NOMO-1 treated with DMSO at 0.1 percent for 48 hours (cell line): ENCODE data around the gene ZNF618.

ENCODE experiments used
- DNase-seq: peaks from one replicate; lab custom pipeline; 2025; ENCODE audit not compliant: unreplicated experiment; lab: John Stamatoyannopoulos, UW

ZNF618 gene

DNA sequence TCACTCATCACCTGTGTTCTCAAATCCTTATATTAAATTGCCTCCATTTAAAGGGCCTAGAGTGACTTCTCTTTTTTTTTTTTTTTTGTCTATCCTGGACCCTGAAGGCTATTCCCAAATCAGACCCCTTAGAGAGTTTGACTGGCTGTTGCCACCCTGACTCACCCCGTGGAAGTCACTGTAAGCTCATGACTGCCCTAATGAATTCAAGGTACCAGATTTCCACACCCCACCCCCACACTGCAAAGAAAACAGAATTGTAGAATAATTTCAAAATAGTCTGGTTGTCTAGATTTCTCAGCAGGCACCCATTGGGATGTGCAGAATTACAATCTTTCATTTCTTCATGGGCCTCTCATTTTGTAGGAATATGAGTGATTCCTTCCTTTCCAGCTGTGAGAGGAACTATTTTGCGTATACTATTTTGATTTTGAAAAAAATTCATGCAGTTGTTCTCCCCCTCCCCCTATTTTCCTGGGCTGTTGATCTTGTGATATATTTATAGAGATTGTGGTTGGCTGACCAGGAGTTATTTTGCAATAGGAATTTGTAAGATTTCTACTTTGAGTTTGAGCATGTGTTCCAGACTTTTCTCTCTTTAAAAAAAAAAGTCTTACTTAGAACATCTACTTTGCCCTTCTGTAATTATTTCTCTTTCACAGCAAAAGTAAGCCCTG is 79.1 kb downstream of the ZNF618 start:
- DNase-seq: peak; percentile 64

DNA sequence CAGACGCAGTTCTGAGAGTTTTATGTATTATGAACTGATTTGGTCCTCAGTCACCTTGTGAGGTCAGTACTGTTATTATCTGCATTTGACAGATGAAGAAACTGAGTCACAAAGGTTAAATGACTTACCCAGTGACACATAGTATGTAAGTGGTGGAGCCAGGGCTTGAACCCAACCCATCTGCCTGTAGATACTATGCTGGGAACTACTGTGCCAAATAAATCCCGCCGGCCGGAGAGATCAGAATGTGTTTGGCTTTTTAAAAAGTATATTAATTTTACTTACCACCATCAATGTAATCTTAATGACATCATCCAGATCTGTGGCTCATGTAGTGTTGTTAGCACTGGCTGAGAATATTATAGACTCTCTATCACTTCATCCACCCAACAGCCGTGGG is 80.8 kb downstream of the ZNF618 start:
- DNase-seq: no peak

DNA sequence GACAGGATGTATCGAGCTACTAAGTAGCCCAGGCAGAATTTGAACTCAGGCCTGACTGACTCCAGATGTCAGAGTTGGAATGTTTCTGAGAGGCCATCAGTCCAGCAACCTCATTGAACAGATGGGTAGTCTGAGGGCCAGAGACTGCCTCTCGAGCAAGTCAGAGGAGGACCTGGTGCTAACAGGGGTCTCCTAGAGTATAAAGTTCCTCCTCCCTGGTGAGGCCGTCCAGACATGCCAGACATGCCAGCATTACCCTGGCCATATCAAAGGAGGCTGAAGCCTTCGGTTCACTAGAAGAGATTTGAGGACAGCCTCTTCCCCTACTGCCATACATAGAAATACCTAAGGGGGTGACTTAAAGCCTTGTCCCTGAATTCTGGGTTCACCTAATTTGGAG is 81.2 kb downstream of the ZNF618 start:
- DNase-seq: no peak

DNA sequence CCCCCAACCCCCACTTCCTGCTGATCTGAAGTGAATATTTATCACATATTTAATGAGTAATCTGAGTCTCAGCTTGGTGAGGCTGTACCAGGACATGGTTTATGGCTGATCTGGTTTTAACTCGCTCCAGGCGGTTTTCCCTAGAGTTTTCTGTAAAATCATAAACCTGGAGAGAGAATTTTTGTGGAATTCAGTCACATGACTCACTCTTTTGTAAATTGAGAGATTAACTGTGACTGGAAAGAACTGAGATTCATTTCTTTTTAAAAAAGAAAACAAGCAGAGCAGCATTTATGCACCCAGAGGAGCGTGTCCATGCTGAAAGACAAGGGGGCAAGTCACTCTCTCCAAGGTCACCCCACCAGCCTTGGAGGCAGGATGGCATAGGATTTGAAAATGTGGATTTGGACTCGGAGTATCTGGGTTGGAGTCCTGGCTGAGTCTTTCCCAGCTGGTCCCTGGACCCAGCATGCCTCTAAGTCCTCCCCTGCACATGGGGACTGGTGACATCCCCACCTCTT is 81.8 kb downstream of the ZNF618 start:
- no peak for DNase-seq

DNA sequence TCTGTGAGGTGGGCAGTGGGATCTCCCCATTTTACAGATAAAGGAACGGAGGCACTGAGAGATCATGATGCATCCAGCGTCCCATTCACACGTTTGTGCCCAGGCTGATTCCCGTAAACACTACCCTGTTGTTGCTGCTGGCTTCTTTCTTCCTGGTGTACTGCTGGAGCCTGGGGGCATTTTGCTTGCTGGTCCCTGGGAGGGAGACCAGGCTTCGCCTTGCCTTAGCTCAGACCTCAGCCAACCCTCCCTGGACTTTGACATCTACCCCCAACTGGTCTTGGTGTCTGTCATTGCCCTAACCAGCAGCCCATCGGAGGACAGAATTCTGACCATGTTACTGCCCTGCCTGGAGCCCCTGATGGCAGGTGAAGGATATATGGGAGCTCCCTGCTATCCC is 82.4 kb downstream of the ZNF618 start:
- no peak for DNase-seq

DNA sequence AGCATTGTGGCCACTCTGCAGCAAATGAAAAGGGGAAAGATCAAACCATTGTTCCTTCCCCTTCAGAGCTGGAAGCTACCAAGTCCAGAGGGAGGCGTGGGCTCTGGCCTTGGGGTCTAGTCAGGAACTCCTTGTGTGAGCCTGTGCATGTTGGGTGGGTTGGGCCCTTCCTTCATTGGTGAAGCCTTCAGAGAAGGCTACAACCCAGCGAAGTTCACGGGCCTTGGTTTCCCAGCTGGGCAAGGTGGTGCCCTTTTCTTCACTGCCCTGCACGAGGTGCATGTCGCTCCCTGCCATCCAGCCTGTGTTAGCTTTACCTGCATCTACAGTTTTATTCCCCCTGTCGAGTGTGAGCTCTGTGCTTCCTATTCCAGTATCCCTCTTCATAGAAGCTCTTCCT is 84.7 kb downstream of the ZNF618 start:
- DNase-seq: no peak

DNA sequence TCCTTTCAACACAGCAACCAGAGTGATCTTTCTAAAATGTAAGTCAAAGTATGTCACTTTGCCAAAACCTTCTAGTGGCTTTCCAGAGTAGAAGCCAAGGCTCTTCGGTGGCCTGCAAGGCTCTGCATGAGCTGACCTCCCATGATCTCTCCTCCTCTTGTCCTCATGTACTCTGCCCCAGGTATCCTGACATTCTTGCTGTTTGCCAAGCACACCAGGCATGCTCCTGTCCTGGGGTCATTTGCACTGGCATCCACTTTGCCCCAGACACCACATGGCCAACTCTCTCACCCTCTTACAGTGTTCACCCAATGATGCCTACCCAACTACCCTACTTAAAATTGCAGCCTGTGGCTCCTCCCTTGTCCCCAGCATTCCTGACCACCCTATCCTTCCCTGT is 86.3 kb downstream of the ZNF618 start:
- DNase-seq: no peak

DNA sequence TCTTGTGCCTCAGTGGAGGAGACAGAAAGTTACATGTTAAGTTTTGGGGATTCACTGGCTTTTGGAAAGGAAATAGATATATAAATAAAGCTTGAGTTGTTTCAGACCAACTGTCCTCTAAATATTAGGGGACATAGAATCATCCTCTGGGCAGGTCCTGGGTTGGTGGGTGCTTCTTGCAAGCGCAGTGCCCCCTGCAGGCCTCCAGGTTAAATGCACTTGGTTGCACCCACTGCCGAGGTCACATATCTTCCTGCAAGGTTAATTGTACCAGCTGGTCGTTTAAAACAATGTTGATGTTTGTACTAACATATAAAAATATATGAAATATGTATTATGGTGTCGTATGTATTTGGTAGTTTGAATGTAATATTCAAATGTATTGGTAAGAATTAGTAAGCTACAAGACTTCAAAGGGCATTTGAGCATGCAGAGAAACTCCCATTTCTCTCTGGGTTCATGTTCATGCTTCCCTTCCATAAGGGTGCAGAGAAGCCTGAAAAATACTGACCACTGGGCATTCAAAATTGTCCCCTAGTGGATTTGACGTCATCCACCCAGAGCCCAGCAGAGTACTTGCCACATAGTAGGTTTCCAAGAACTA is 87.0 kb downstream of the ZNF618 start:
- peak; percentile 50 for DNase-seq

DNA sequence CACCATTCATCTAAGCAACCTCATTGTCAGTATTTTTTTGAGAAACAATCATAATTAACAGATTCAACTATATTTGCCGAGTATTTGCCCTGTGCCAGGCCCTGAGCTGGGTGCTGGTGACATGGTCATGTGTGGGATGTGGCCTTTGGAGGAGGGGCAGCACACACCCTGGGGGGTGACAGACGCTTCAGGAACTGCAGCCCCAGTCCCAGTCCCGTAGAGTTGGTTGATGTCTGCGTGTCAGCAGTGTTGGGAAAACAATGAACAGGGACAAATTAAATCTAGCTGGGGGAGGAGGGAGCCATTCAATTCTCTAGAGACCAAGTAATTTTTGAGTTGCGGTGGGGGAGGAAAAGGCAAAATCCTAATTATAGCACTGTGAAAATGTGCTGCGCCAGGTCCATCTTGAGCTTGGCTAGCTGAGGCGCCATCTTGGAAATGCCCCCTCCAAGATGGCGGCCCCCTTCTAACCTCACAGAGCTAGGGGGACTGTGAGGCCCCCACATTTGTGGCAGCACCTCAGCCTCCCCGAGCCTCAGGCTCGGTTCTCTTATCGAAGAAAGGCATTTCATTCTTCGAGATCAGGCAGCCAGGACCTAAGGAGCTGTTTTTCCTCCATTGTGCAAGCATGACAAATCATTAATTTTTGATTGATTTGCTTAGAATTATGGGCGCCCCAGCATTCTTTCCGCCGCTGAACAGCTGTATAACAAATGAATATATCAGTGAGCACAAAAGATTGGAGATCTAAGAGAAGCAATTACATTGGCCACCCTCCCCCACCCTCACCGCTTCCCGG is 87.8 kb downstream of the ZNF618 start:
- DNase-seq: no peak

DNA sequence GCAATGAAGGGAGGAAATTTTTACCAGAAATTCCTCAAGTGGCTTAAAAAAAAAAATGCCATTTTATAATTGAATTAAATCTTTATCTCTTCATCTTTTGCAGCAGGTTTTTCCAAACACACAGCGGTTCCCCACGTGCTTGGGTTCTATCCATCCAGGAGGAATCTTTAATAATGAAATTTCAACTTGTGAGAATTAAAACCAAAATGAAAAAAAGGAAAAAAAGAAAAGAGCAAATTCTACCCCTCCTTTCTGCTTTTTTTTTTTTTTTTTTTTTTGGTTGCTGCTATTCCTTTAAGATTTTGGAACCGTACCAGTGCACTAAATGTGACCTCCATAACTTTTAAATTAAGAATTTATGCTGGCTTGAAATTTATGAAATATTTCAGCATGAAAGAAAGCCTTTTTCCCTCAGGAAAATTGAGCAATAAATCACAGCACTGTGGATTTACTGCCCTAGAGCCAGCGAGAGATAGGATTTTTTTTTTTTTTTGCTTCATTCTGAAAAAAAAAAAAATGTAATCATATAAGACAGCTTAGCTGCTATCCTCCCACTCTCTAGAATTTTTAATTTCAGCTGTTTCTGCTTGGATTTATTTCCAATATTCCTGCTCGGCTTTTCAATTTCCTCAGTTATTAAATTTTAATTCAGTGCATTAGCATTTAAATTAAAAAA is 88.5 kb downstream of the ZNF618 start:
- DNase-seq: no peak

DNA sequence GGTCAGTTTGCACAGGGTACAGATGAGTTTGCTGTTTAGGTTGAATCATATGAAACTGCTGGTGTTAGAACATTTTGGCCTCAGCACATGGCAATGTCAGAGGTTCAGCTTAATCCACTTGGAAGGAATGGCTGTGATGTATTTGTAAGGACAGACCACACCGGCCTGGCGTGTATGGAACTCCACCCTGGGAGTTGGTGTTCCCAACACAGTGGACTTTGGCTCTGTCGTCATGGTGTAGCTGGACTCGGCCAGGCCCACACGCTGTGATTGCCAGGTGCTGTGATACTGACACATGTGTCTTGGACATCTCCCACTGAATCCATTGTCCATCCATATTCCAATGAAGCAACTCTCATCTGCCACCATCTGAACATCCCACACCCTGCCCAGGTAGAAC is 90.3 kb downstream of the ZNF618 start:
- DNase-seq: no peak

DNA sequence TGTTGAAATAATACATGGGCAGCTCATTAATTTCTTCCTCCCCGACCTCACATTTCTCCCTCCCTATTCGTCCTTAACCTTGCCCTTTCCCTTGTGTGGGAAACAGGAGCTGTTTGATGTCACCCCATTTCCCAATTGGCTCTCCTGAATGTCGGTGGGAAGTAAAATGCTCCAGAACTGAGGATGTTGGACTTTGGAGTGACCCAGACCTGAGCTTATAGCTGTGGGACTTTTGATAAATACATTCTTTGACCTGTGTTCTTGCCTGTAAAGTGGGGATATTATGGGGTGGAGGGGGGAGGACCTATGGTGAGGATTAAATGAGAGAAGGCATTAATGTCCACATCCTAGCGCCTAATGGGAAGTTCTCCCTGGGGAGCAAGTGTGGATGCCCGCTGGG is 91.3 kb downstream of the ZNF618 start:
- no peak for DNase-seq

DNA sequence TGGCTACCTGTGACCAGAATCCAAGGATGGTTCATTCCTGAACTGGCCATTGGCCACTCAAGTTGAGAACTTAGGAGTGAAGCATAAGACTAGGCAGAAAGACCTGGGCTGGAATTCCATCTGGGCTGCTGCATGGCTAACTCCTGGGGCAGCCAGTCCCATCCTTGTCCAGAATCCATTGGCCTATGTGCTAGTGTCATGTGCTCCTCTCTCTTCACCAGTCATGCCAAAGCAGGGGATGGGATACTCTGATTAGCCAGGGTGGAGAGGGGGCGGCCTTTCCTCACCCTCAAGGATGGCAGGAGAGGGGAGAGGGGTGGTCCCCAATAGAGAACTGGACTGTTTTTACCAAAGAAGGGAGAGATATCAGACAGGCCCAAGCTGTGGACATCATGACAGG is 93.2 kb downstream of the ZNF618 start:
- no peak for DNase-seq

DNA sequence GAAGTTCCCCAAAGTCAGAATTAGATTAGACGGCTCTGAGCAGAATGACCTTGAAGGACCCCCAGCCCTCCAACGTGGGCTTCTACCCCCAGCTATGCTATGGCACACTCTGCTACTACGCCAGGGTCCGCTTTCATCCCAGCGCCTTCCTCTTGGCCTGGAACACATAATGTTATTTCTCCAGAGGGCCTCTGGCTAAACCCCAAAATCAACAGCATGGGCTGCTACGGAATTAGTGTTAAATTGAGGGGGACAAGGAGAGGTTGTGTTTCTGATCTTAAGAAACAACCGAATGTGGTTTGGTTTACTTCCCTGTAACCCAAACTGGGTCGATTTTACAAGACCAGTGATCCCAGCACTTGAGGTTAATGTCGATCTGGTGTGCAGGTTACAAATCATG is 97.1 kb downstream of the ZNF618 start:
- no peak for DNase-seq

DNA sequence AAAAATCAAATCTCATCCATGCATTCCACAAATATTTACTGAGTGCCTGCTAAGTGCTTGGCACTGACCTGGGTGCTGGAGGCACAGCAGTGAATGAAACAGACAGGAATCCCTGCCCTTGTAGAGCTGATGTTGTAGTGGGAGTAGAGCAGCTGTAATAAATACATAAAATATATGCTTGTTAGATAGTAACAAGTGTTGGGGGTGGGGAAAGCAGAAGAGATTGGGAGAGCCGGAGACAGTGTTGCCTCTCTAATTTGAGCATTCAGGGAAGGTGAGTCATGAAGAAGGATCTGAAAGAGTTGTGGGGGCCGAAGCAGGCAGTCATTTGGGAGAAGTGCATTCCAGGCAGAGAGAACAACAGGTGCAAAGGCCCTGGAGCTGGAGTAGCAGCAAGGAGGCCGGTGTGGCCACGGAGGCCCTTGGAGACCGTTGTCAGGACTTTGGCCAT is 97.9 kb downstream of the ZNF618 start:
- DNase-seq: no peak

DNA sequence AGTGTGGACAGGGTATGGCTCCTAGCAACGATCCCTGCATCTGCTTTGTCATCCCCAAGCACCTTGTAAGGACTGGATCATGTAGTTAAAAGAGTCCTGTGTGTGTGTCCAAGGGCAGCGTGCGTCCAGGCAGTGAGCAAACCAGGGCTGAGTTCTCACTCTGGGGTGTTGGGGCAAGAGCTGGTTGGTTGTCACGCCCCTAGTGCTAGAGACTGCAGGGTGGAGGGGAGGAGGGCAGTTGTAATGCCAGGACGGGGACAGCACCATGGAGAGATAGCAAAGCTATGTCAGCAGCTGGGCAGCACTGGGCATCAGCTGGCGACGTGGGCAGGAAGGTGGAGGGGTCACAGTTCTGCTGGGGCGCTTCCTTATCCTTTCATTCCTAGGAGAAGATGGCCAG is 100.8 kb downstream of the ZNF618 start:
- no peak for DNase-seq

DNA sequence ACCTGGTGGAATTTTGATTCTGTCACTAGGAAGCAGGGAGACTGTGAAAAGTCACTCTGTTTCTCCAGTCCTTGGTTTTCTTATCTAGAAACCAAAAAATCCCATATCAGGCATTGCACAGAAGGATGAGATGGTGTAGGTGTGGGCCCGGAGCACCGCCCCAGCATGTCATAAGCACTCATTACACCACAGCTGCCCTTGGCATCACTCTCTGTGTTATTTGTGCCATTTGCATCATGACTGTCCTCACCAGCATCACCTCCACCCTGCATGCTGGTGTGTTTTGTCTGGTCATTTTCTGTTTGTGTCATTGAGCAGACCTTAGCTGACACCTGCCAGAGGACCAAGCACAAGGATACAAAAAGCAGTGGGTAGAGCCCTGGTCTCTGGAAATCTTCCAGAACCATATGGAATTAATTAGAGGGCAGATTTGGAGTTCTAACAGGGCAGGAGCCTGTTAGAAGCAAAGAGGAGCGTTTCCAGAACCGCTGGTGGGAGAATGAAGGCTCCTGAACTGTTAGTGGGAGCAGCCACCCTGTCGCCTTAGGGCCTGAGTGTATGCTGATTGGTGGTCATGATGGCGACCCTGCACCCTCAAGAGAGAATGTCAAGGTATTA is 102.7 kb downstream of the ZNF618 start:
- DNase-seq: no peak

DNA sequence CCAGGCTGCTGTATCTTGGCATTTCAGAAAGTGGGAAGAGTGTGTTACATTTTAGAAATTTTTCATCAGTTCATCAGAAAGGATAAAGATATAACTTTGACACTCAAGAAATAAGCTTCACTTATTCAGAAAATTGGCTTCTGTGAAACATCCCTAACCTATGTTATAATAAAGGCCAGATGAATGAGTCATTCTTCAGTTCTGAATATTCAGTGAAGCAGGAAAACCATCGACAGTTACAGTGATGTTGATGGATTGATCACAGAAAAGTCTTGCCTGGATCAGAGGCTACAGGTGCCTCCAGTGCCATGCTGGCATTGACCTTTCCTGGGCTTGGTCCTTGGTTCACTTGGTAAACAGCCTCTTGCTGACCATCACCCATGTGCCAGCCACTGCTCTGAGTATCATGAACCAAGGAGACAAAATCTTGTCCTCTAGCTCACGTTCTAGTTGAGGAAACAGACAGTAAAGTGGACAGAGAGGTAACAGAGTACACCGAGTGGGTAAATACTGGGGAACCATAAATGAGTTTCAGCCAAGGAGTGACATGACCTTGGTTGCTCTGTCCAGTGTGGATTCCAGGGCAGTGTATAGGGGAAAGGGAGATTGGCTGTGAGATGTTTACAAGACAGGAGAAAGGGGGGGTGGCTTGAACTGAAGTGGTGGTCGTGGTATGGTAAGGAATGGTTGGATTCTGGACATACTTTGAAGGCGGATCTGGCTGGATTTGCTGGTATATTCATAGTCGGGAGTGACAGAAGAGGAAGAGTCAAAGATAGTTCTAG is 103.4 kb downstream of the ZNF618 start:
- no peak for DNase-seq

DNA sequence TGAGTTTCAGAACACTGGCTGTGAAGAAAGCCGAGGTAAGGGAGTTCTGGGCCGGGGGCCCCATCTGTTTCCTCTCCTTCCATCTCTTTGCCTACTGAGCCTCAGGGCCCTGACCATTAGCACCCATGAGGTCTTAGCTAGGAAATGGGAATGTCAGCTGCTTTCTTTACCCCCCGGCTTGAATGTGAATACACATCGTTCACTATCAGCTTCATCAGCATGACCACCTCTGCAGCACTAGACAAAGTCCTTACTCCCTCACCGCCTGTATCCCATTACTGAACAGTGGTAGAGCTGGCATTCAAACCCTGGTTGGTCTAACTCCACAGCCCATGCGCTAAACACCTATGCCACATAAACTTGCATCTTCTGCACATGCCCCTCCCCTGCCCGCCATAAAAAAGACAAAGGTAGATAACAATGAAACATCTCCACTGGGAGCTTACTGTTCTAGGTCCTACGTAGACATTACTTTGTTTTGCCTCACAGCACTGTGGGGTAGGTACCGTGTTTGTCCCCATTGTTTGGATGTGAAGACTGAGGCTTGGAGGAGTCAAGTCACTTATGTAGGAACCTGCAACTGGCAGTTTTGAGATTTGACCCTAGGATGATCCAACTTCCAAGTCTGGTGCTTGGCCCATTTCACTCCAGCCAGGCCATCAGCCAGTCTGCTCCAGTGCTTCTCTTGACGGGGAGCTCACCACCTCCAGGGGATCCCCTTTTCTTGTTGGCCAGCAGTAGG is 108.7 kb downstream of the ZNF618 start:
- DNase-seq: no peak
